Smooth muscle cell (in vitro differentiated cells): ENCODE results near the gene ACOT8. TPM values are rescaled to one million over a fixed set of nuclear protein-coding genes. Genes with fewer than 3 reads are reported as not detected.

Source experiments
- DNase-seq: peaks from one replicate; lab custom pipeline; 2025; ENCODE audit not compliant: unreplicated experiment; lab: John Stamatoyannopoulos, UW
- H2AFZ ChIP-seq: fragments of 200-600 bp; sonication (generic); 2 replicates; pipeline ENCODE4 v1.6.0; 2016; ENCODE audit warnings: antibody characterized with exemption, low read depth, mild to moderate bottlenecking
- H3F3A ChIP-seq: fragments of 200-600 bp; sonication (generic); 2 replicates; pipeline ENCODE4 v1.6.0; 2017; ENCODE audit warnings: antibody characterized with exemption, low read depth
- H3K27ac ChIP-seq: fragments of 200-600 bp; sonication (generic); 2 replicates; pipeline ENCODE4 v1.5.1; 2016; ENCODE audit warnings: low read depth, mild to moderate bottlenecking
- H3K27me3 ChIP-seq: fragments of 200-600 bp; sonication (generic); 2 replicates; pipeline ENCODE4 v1.6.1; 2016; ENCODE audit warnings: low read depth, mild to moderate bottlenecking
- H3K36me3 ChIP-seq: fragments of 200-600 bp; sonication (generic); 2 replicates; pipeline ENCODE4 v1.5.1; 2016; ENCODE audit warnings: low read depth
- H3K4me1 ChIP-seq: fragments of 200-600 bp; sonication (generic); 2 replicates; pipeline ENCODE4 v1.5.1; 2016; ENCODE audit warnings: low read depth
- H3K4me2 ChIP-seq: fragments of 200-600 bp; sonication (generic); 2 replicates; pipeline ENCODE4 v1.6.0; 2016; ENCODE audit warnings: mild to moderate bottlenecking
- H3K4me3 ChIP-seq: fragments of 200-600 bp; sonication (generic); 2 replicates; pipeline ENCODE4 v1.5.1; 2016; ENCODE audit warnings: mild to moderate bottlenecking
- H3K79me2 ChIP-seq: fragments of 200-600 bp; sonication (generic); 2 replicates; pipeline ENCODE4 v1.6.0; 2016; ENCODE audit warnings: low read depth, mild to moderate bottlenecking
- H3K9ac ChIP-seq: fragments of 200-600 bp; sonication (generic); 2 replicates; pipeline ENCODE4 v1.6.0; 2016; ENCODE audit warnings: low read depth
- H3K9me3 ChIP-seq: fragments of 200-600 bp; sonication (generic); replicated peaks from 2 replicates; pipeline ENCODE4 v1.5.1; 2016; ENCODE audit warnings: low read depth
- H4K20me1 ChIP-seq: fragments of 200-600 bp; sonication (generic); 2 replicates; pipeline ENCODE4 v1.6.0; 2016; ENCODE audit warnings: low read depth
- CTCF ChIP-seq: fragments of 200-600 bp; sonication (generic); IDR thresholded peaks from 2 replicates; pipeline ENCODE4 v1.5.1; 2017; ENCODE audit warnings: borderline replicate concordance, mild to moderate bottlenecking, antibody characterized with exemption; ENCODE audit not compliant: insufficient read depth, poor library complexity, severe bottlenecking
- WGBS: methylation state at CpG from one replicate; pipeline ENCODE4 v1.1.7; 2016; ENCODE audit warnings: low lambda C conversion rate; 5-methylcytosine and 5-hydroxymethylcytosine counted together
- polyA plus RNA-seq: library from polyadenylated mRNA; unstranded; fragments of >200 nt; fragmentation: Nextera tagmentation; extraction: Ambion mirVana; gene quantifications from 2 replicates; pipeline ENCODE4 v1.2.1, GENCODE V29; 2016
- total RNA-seq: library from RNA; depleted of rRNA; stranded (reverse); fragments of >200 nt; gene quantifications from 2 replicates; pipeline ENCODE4 v1.2.3, GENCODE V29; 2014

ACOT8 gene
- total and polyA plus RNA-seq, 2 experiments from 2014 or later: 31.9 to 43.8 TPM

GRCh38 chr20:45827712-45828111, 29.5 kb downstream of the ACOT8 start:
- H3K27ac ChIP-seq: no peak overlapping the region
- H3K9ac ChIP-seq: no peak overlapping the region
- H3K4me2 ChIP-seq: no peak overlapping the region
- H3K27me3 ChIP-seq: peaks cover 6% of the 10 kb centered on the region
- no peaks in the 10 kb centered on the region for H3F3A ChIP-seq
- H3K36me3 ChIP-seq: no peaks in the 10 kb centered on the region
- H3K79me2 ChIP-seq: no peaks in the 10 kb centered on the region
- H3K4me3 ChIP-seq: no peak overlapping the region
- no peak for DNase-seq
- no peaks in the 10 kb centered on the region for H4K20me1 ChIP-seq
- 91% methylated on average over 6 of the region's 6 CpGs for WGBS
- TF ChIP-seq CTCF: no peak
- H3K9me3 ChIP-seq: no peaks in the 10 kb centered on the region
- peaks cover 14% of the 10 kb centered on the region for H3K4me1 ChIP-seq
- H2AFZ ChIP-seq: no peak overlapping the region

- Histone ChIP-seq H3K4me2 (peak within 1 kb of the TSS; percentile 45), H4K20me1 (no peaks in the 10 kb centered on the region), H3K9ac (no peak within 1 kb of the TSS), H3K36me3 (no peaks in the 10 kb centered on the region), H3K27ac (peak within 1 kb of the TSS; percentile 26), H3K79me2 (no peaks in the 10 kb centered on the region), H3K4me3 (no peak within 1 kb of the TSS), H3K27me3 (peaks cover 6% of the 10 kb centered on the region), H3K4me1 (peaks cover 14% of the 10 kb centered on the region), H3F3A (no peaks in the 10 kb centered on the region), H2AFZ (peak within 1 kb of the TSS; percentile 3), H3K9me3 (no peaks in the 10 kb centered on the region)
- no peak for TF ChIP-seq CTCF
- no peak for DNase-seq
- 92% methylated on average over 8 of the region's 8 CpGs for WGBS
These were observed 30.1 kb downstream of the ACOT8 start, which contains the start of gene TNNC2 for GRCh38 chr20:45827030-45827652. TSS of gene TNNC2 (minus strand) at chr20:45827312. CDS start at chr20:45827248, 64 bp downstream.

GRCh38 chr20:45826381-45827019, 30.7 kb downstream of the ACOT8 start:
- Histone ChIP-seq H3K4me2 (peak overlapping the region; percentile 45), H3K27me3 (peaks cover 6% of the 10 kb centered on the region), H3K36me3 (no peaks in the 10 kb centered on the region), H3K9me3 (no peaks in the 10 kb centered on the region), H4K20me1 (no peaks in the 10 kb centered on the region), H3K9ac (no peak overlapping the region), H3K27ac (peak overlapping the region; percentile 26), H3K79me2 (no peaks in the 10 kb centered on the region), H3F3A (no peaks in the 10 kb centered on the region), H3K4me3 (no peak overlapping the region), H2AFZ (peak overlapping the region; percentile 3), H3K4me1 (peaks cover 14% of the 10 kb centered on the region)
- WGBS: 58% methylated on average over 6 of the region's 6 CpGs
- DNase-seq: no peak
- no peak for TF ChIP-seq CTCF
